Measurements from ENCODE around the gene RNF4. TPM values are rescaled to one million over a fixed set of nuclear protein-coding genes. Genes with fewer than 3 reads are reported as not detected.

RNF4 gene
- total RNA-seq, 1 experiment from 2014 or later: 92.0 TPM

GRCh38 chr4:2558301-2558700 is 89.4 kb downstream of the RNF4 start:
- WGBS (ENCODE audit: extremely low coverage, insufficient read length, low lambda C conversion rate): no CpG with 5 or more reads among the region's 6 CpGs

More at GRCh38 chr4:2558301-2558700, 89.4 kb downstream of the RNF4 start:
- Histone ChIP-seq H4K5ac (ENCODE audit: insufficient read length, low read depth, low read length) (no peak overlapping the region), H2BK15ac (ENCODE audit: low read depth, low read length) (no peak overlapping the region), H3K23me2 (ENCODE audit: insufficient read length, low read depth, low read length, poor library complexity, severe bottlenecking) (no peaks in the 10 kb centered on the region), H4K8ac (replicated peaks; ENCODE audit: insufficient read length, low read depth, low read length) (no peak overlapping the region), H3K79me2 (ENCODE audit: insufficient read depth, low read length) (peaks cover 48% of the 10 kb centered on the region; the same call in 1 of the 2 replicates), H3K14ac (ENCODE audit: insufficient read depth, low read length) (no peak overlapping the region), H3K4me1 (ENCODE audit: insufficient read depth, low read length) (no peaks in the 10 kb centered on the region), H3K27me3 (ENCODE audit: insufficient read depth, low read length) (no peaks in the 10 kb centered on the region), H3K79me1 (ENCODE audit: insufficient read depth, low read depth, low read length, poor library complexity, severe bottlenecking) (peaks cover 10% of the 10 kb centered on the region), H2AK5ac (ENCODE audit: insufficient read length, low read length) (no peak overlapping the region), H4K91ac (ENCODE audit: insufficient read length, low read depth, low read length) (no peak overlapping the region), H2BK120ac (ENCODE audit: low read depth, low read length, poor library complexity, severe bottlenecking) (no peak overlapping the region), H2BK5ac (ENCODE audit: insufficient read length, low read length) (no peak overlapping the region), H3K4me2 (ENCODE audit: insufficient read depth, insufficient read length, low read length) (no peak overlapping the region), H2BK12ac (ENCODE audit: insufficient read length, low read depth, low read length) (no peak overlapping the region), H2BK20ac (ENCODE audit: low read depth, low read length, poor library complexity, severe bottlenecking) (no peak overlapping the region), H3K27ac (ENCODE audit: insufficient read length, low read depth, low read length) (no peak overlapping the region), H3K23ac (ENCODE audit: insufficient read length, low read depth, low read length) (no peak overlapping the region), H3K56ac (ENCODE audit: insufficient read length, low read depth, low read length) (no peak overlapping the region), H2AFZ (ENCODE audit: low read length) (no peak overlapping the region), H3K9me3 (ENCODE audit: control insufficient read depth, low read depth, low read length) (no peaks in the 10 kb centered on the region), H4K20me1 (ENCODE audit: control insufficient read depth, insufficient read depth, insufficient read length) (no peaks in the 10 kb centered on the region), H3K4ac (ENCODE audit: low read depth, low read length) (no peak overlapping the region), H3T11ph (ENCODE audit: low read length) (no peak overlapping the region), H3K18ac (ENCODE audit: insufficient read length, low read depth, low read length) (no peak overlapping the region), H3K9ac (ENCODE audit: extremely low read depth, insufficient read length, low read length) (no peak overlapping the region)
- no peaks in the 10 kb centered on the region for H3K9me3 Mint-ChIP-seq
- peaks cover 2 to 17% (median 6%) of the 10 kb centered on the region in 3 experiments; a peak in 4 of 7 replicates for H3K36me3 Mint-ChIP-seq (ENCODE audit: insufficient read depth in 1 of 3, low read depth in 3 of 3)
- H3K27ac Mint-ChIP-seq: no peak overlapping the region
- no peaks in the 10 kb centered on the region for H3K27me3 Mint-ChIP-seq (ENCODE audit: low read depth)
- TF ChIP-seq CTCF (conservative IDR thresholded peaks at IDR 0.05): no peak
- no peak for DNase-seq
- peaks cover 18 to 19% of the 10 kb centered on the region in 2 experiments for H3K4me1 Mint-ChIP-seq
- H3K4me3 Mint-ChIP-seq: no peak overlapping the region
